Measurements from ENCODE around the gene SLC16A6. TPM values are rescaled to one million over a fixed set of nuclear protein-coding genes. Genes with fewer than 3 reads are reported as not detected.
"Not testable (repeated sequence)": the region's sequence is repeated elsewhere in the genome, so short reads cannot be mapped to it uniquely, and the experiment has no call there.

Gene SLC16A6, protein sequence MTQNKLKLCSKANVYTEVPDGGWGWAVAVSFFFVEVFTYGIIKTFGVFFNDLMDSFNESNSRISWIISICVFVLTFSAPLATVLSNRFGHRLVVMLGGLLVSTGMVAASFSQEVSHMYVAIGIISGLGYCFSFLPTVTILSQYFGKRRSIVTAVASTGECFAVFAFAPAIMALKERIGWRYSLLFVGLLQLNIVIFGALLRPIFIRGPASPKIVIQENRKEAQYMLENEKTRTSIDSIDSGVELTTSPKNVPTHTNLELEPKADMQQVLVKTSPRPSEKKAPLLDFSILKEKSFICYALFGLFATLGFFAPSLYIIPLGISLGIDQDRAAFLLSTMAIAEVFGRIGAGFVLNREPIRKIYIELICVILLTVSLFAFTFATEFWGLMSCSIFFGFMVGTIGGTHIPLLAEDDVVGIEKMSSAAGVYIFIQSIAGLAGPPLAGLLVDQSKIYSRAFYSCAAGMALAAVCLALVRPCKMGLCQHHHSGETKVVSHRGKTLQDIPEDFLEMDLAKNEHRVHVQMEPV
- 1 to 10 TPM in 3 of 4 donors, under 1 TPM in 1; 0.66 to 7.1 (median 3.8) TPM for total RNA-seq

DNA sequence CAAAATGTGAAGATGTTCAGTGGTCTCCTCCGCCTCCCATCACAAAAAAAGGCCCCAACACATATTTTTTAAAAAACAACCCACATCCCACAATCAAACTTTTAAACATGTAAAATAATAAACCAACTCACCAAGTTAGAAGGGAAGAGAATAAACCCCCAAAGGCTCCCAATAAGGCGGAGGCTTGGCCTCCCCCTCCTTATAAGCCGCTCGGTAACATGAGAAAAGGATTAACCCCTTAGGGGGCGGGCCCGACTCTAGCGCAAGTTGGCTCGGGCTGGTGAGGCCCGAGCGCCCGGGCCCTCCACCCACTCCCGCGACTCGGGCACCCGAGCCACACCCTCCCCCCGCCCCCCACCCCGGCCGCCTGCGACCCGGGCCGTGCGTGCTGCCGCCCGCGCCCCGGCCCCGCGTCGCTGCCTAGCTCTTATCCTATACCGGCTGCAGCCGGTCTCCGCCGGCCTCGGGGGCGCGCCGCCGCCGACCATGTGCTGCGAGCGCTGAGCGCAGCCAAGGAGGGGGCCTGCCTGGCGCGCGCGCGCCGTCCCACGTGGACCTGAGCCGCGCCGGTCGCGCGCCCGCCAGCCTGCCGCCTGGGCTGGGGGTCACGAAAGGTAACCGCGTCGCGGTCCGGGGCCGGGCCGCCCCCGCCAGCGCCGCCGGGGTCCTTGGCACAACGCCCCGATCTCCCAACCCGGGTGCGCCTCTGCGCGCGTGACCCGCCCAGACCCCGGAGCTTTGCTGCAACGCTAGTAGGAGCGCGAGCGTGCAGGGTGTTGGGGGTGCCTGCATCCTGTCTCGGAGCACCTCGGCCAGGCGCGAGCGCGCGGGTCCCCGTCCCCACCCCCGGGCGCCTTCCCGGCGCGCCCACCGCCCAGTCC is at the start of gene SLC16A6, which contains the start of gene ARSG:
Gene SLC16A6 (minus strand): TSS at position 173 of the 881 bp plus-strand sequence. CDS start 12,807 bp downstream, outside the sequence.
Gene ARSG (plus strand): TSS at position 541 of the 881 bp plus-strand sequence. CDS start 15,999 bp downstream, outside the sequence.
- Histone ChIP-seq H3K27me3 (no peaks in the 10 kb centered on the region), H3K9me3 (no peaks in the 10 kb centered on the region), H3K4me1 (peaks cover 6 to 15% of the 10 kb centered on the region in 2 donors), H3K36me3 (no peaks in the 10 kb centered on the region), H3K27ac (peak within 1 kb of the TSS; percentile 78 to 89 (median 88)), H3K4me3 (peak within 1 kb of the TSS; percentile 64 to 81 (median 72))
- peak; percentile 35 to 69 for DNase-seq
- intact Hi-C loops (cut with DNase I; ENCODE audit: low total_unique reads), result loop anchor here (1.0 to 2.0 kb wide), 2 partner anchors 28 to 87 kb away; no protein-coding TSS in a partner anchor
- peak; percentile 68 to 69 for ATAC-seq
- in situ Hi-C loops (cut with MboI; ENCODE audit: low sequenced_read_pairs in 4 of 4), result no loop called here
- peak; percentile 63 to 67 for TF ChIP-seq POLR2A (IDR thresholded peaks at IDR 0.05)
- peak in 1 of 5 experiments; percentile 10 for TF ChIP-seq CTCF (IDR thresholded peaks at IDR 0.05 in 4 of 5, conservative IDR thresholded peaks at IDR 0.05 in 1 of 5)

DNA sequence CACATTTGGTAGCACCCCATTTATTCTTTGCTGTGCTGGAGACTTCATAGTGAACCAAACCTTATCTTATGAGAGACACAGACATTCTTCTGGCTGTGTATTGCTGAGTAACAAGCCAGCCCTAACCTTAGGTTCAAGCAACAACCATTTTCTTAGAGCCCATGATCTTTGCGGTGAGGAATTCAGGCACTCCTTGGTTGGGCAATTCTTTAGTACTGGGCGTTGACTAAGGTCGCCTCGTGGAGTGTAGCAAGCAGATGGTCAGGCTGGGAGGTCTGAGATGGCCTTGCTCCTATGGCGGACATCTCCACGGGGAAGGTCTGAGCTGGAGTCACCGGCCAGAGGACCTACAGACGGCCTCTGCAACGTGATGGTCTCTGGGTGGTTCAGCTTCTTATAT is 43.5 kb upstream of the SLC16A6 start:
- in situ Hi-C loops (cut with MboI; ENCODE audit: low sequenced_read_pairs in 4 of 4), result no loop called here
- intact Hi-C loops (cut with DNase I; ENCODE audit: low total_unique reads), result no loop called here
- DNase-seq (no peak), ATAC-seq (no peak)
- no peaks in the 10 kb centered on the region for H3K36me3 ChIP-seq
- no peaks in the 10 kb centered on the region for H3K4me1 ChIP-seq
- H3K4me3 ChIP-seq, result no peak overlapping the region
- no peak for TF ChIP-seq POLR2A (IDR thresholded peaks at IDR 0.05)
- TF ChIP-seq CTCF (IDR thresholded peaks at IDR 0.05 in 4 of 5, conservative IDR thresholded peaks at IDR 0.05 in 1 of 5), result no peak
- no peaks in the 10 kb centered on the region for H3K9me3 ChIP-seq
- no peaks in the 10 kb centered on the region for H3K27me3 ChIP-seq
- no peak overlapping the region for H3K27ac ChIP-seq

- H3K9me3 ChIP-seq; H3K36me3 ChIP-seq; in situ Hi-C loops (cut with MboI; ENCODE audit: low sequenced_read_pairs in 4 of 4); H3K4me3 ChIP-seq; H3K27me3 ChIP-seq; DNase-seq; ATAC-seq; H3K27ac ChIP-seq; intact Hi-C loops (cut with DNase I; ENCODE audit: low total_unique reads); H3K4me1 ChIP-seq: not testable (repeated sequence)
Observed at GRCh38 chr17:68331932-68332331, 41.0 kb upstream of the SLC16A6 start.

GRCh38 chr17:68329331-68329730 is 38.4 kb upstream of the SLC16A6 start:
- intact Hi-C loops (cut with DNase I; ENCODE audit: low total_unique reads), result no loop called here
- no peak for TF ChIP-seq POLR2A (IDR thresholded peaks at IDR 0.05)
- TF ChIP-seq CTCF (IDR thresholded peaks at IDR 0.05 in 4 of 5, conservative IDR thresholded peaks at IDR 0.05 in 1 of 5), result no peak
- H3K27ac ChIP-seq, result no peak overlapping the region
- ATAC-seq (no peak), DNase-seq (no peak)
- no peaks in the 10 kb centered on the region for H3K36me3 ChIP-seq
- no peak overlapping the region for H3K4me3 ChIP-seq
- in situ Hi-C loops (cut with MboI; ENCODE audit: low sequenced_read_pairs in 4 of 4), result no loop called here
- H3K9me3 ChIP-seq, result no peaks in the 10 kb centered on the region
- peaks cover 13% of the 10 kb centered on the region in 2 donors for H3K4me1 ChIP-seq
- no peaks in the 10 kb centered on the region for H3K27me3 ChIP-seq

All from gastrocnemius medialis (tissue), 4 donors.